Peyer's patch (tissue), 4 donors: ENCODE data around the gene VCL.

Experiments
- POLR2A ChIP-seq, 2 donors: fragments of 450-650 bp; IDR thresholded peaks; one replicate each; pipeline ENCODE4 v1.5.1; 2017; ENCODE audit warnings: antibody characterized with exemption in 2 of 2, mild to moderate bottlenecking in 2 of 2, moderate library complexity in 2 of 2
- TF ChIP-seq, protein P1 (sequence below), 6 experiments: fragments of 450-650 bp in 4 of 6; fragments of 200-600 bp in 2 of 6; sonication (generic) in 1 of 6; IDR thresholded peaks; one replicate each; pipeline ENCODE4 v1.5.1; 2017 to 2019; ENCODE audit warnings: antibody characterized with exemption in 6 of 6, mild to moderate bottlenecking in 3 of 6, moderate library complexity in 1 of 6

DNA sequence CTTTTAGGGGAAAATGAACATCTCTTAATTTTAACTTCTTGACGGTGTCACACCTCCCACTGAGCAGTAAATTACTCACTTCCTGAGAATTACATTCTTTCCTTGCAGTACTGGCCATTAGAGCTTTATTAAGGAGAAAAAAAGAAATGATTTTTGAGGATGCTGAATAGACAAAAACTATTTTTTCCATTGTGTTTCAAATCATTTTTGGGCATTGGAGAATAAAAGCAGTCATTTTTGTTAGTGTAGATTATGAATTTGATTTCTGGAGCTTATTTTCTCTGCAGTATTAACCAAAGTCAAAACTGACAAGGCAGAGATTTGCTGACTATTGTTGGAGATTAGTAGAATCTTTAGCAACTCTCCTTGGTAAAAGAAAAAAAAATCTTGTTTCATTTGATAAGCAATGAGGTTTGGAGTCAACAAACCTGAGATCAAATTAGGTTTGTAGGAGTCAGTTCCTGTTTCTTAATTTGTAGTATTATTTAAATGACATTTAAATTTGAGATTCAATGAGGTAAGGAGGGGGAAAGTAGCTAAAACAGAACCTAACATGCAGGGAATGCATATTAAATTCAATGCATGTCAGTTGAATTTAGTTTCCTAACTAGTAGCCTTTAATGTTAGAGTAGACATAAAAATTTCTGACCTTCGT is 82.1 kb downstream of the VCL start:
- TF ChIP-seq, protein P1, sequence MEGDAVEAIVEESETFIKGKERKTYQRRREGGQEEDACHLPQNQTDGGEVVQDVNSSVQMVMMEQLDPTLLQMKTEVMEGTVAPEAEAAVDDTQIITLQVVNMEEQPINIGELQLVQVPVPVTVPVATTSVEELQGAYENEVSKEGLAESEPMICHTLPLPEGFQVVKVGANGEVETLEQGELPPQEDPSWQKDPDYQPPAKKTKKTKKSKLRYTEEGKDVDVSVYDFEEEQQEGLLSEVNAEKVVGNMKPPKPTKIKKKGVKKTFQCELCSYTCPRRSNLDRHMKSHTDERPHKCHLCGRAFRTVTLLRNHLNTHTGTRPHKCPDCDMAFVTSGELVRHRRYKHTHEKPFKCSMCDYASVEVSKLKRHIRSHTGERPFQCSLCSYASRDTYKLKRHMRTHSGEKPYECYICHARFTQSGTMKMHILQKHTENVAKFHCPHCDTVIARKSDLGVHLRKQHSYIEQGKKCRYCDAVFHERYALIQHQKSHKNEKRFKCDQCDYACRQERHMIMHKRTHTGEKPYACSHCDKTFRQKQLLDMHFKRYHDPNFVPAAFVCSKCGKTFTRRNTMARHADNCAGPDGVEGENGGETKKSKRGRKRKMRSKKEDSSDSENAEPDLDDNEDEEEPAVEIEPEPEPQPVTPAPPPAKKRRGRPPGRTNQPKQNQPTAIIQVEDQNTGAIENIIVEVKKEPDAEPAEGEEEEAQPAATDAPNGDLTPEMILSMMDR (IDR thresholded peaks at IDR 0.05) = no peak
- no peak for TF ChIP-seq POLR2A (IDR thresholded peaks at IDR 0.05)
